IMR-90 (cell line): ENCODE measurements around the gene TTC21B. TPM values are rescaled to one million over a fixed set of nuclear protein-coding genes. Genes with fewer than 3 reads are reported as not detected.

Experiments
- ATAC-seq: fragments of 200-7000 bp; cut with Tn5 transposase; 2 replicates; pipeline ENCODE4 v1.9.1; 2020; ENCODE audit warnings: low read depth, mild to moderate bottlenecking, moderate library complexity
- BruUV-seq: library from RNA; stranded (reverse); fragments of 400-500 nt; replicated peaks from 2 replicates; lab custom pipeline; 2021; lab: Mats Ljungman, UMichigan
- CTCF ChIA-PET: fragments of 300-600 bp; formaldehyde crosslinking; extraction: SDS; loops from one replicate; lab custom pipeline; 2021; ENCODE audit warnings: antibody characterized with exemption; lab: Yijun Ruan, JAX
- POLR2A ChIA-PET: fragments of 300-600 bp; sonication (Branson Sonifier 250); formaldehyde crosslinking; loops from one replicate; lab custom pipeline; 2022; ENCODE audit warnings: antibody characterized with exemption; ENCODE audit not compliant: unreplicated experiment; lab: Charles Lee
- DNase-seq: peaks from one replicate; pipeline ENCODE4 v3.0.0; 2013
- H2AFZ ChIP-seq: replicated peaks from 2 replicates; pipeline ENCODE3; 2013; ENCODE audit warnings: low read length, mild to moderate bottlenecking; ENCODE audit not compliant: poor library complexity
- H2AK5ac ChIP-seq: 2 replicates; pipeline ENCODE4 v1.6.1; 2013; ENCODE audit warnings: low read depth, low read length, inconsistent platforms
- H2AK9ac ChIP-seq: replicated peaks from 2 replicates; pipeline ENCODE3; 2013; ENCODE audit warnings: mild to moderate bottlenecking, low read depth, low read length, moderate library complexity; ENCODE audit not compliant: poor library complexity
- H2BK120ac ChIP-seq: 2 replicates; pipeline ENCODE4 v1.6.1; 2013; ENCODE audit warnings: low read depth, low read length, inconsistent platforms
- H2BK15ac ChIP-seq: 3 replicates; pipeline ENCODE4 v1.6.1; 2013; ENCODE audit warnings: low read depth, low read length, inconsistent platforms
- H2BK20ac ChIP-seq: 2 replicates; pipeline ENCODE4 v1.6.1; 2013; ENCODE audit warnings: low read depth, mild to moderate bottlenecking, inconsistent platforms, low read length, moderate library complexity
- H2BK5ac ChIP-seq: 2 replicates; pipeline ENCODE4 v1.6.1; 2013; ENCODE audit warnings: mild to moderate bottlenecking, low read depth, low read length, inconsistent platforms; ENCODE audit not compliant: poor library complexity, severe bottlenecking
- H3K14ac ChIP-seq: replicated peaks from 2 replicates; pipeline ENCODE4 v1.6.1; 2013; ENCODE audit warnings: low read depth, low read length, inconsistent platforms
- H3K18ac ChIP-seq: 2 replicates; pipeline ENCODE4 v1.6.1; 2013; ENCODE audit warnings: low read depth, low read length, control low read depth
- H3K23ac ChIP-seq: 2 replicates; pipeline ENCODE4 v1.6.1; 2013; ENCODE audit warnings: low read depth, low read length, inconsistent platforms
- H3K27ac ChIP-seq: 2 replicates; pipeline ENCODE4 v1.5.1; 2013; ENCODE audit warnings: mild to moderate bottlenecking, control low read depth, low read length; ENCODE audit not compliant: insufficient read depth
- H3K27me3 ChIP-seq: 2 replicates; pipeline ENCODE4 v1.6.1; 2013; ENCODE audit warnings: low read length; ENCODE audit not compliant: control insufficient read depth, insufficient read depth
- H3K36me3 ChIP-seq: 2 replicates; pipeline ENCODE4 v1.6.1; 2013; ENCODE audit warnings: low read length, mixed read lengths; ENCODE audit not compliant: control insufficient read depth, insufficient read depth
- H3K4ac ChIP-seq: 2 replicates; pipeline ENCODE4 v1.6.1; 2013; ENCODE audit warnings: low read depth, low read length, inconsistent platforms
- H3K4me1 ChIP-seq: 2 replicates; pipeline ENCODE4 v1.6.1; 2013; ENCODE audit warnings: low read length, mixed read lengths; ENCODE audit not compliant: control insufficient read depth, insufficient read depth
- H3K4me2 ChIP-seq: 2 replicates; pipeline ENCODE4 v1.6.1; 2013; ENCODE audit warnings: low read depth, mild to moderate bottlenecking, control low read depth, low read length, moderate library complexity
- H3K4me3 ChIP-seq: 2 replicates; pipeline ENCODE4 v1.5.1; 2013; ENCODE audit warnings: low read depth, mild to moderate bottlenecking, control low read depth, low read length, moderate library complexity; ENCODE audit not compliant: insufficient read depth
- H3K56ac ChIP-seq: 2 replicates; pipeline ENCODE4 v1.6.1; 2013; ENCODE audit warnings: low read length, inconsistent platforms; ENCODE audit not compliant: insufficient read depth; ENCODE audit errors: extremely low read depth
- H3K79me1 ChIP-seq, 2 experiments: 2 replicates each; pipeline ENCODE4 v1.6.1; 2013; ENCODE audit warnings: low read length in 2 of 2, inconsistent platforms in 1 of 2, low read depth in 1 of 2
- H3K9ac ChIP-seq: 2 replicates; pipeline ENCODE4 v1.6.1; 2013; ENCODE audit warnings: low read depth, low read length, control low read depth
- H3K9me1 ChIP-seq: 2 replicates; pipeline ENCODE4 v1.6.1; 2013; ENCODE audit warnings: low read length, inconsistent platforms; ENCODE audit not compliant: insufficient read depth
- H3K9me3 ChIP-seq: 2 replicates; pipeline ENCODE4 v1.6.1; 2013; ENCODE audit warnings: low read length; ENCODE audit not compliant: control insufficient read depth, insufficient read depth
- H4K20me1 ChIP-seq: 2 replicates; pipeline ENCODE4 v1.6.1; 2013; ENCODE audit warnings: low read length, inconsistent platforms; ENCODE audit not compliant: insufficient read depth
- H4K5ac ChIP-seq: 2 replicates; pipeline ENCODE4 v1.6.1; 2013; ENCODE audit warnings: mild to moderate bottlenecking, low read depth, low read length, control low read depth
- H4K8ac ChIP-seq, 2 experiments: 2 replicates each; pipeline ENCODE4 v1.6.1; 2013; ENCODE audit warnings: low read depth in 2 of 2, low read length in 2 of 2, control low read depth in 1 of 2, inconsistent platforms in 1 of 2
- H4K91ac ChIP-seq: 2 replicates; pipeline ENCODE4 v1.6.1; 2013; ENCODE audit warnings: low read depth, low read length, inconsistent platforms; ENCODE audit not compliant: insufficient read depth
- BHLHE40 ChIP-seq: fragments of 150-350 bp; IDR thresholded peaks from 2 replicates; pipeline ENCODE4 v1.6.1; 2016; ENCODE audit warnings: mild to moderate bottlenecking, low read depth, low read length
- CEBPB ChIP-seq: IDR thresholded peaks from 2 replicates; pipeline ENCODE4 v1.6.1; 2012; ENCODE audit warnings: low read depth, low read length, improper control_type of control experiment
- CHD1 ChIP-seq: IDR thresholded peaks from 2 replicates; pipeline ENCODE4 v1.6.1; 2012; ENCODE audit warnings: low read depth, low read length, improper control_type of control experiment
- CTCF ChIP-seq: conservative IDR thresholded peaks from 2 replicates; pipeline ENCODE4 v1.5.1; 2012; ENCODE audit warnings: mild to moderate bottlenecking, low read depth, low read length, improper control_type of control experiment
- FOS ChIP-seq: fragments of 150-350 bp; IDR thresholded peaks from 2 replicates; pipeline ENCODE4 v1.6.1; 2016; ENCODE audit warnings: low read depth, low read length
- MAFK ChIP-seq: IDR thresholded peaks from 2 replicates; pipeline ENCODE4 v1.6.1; 2012; ENCODE audit warnings: low read depth, low read length, improper control_type of control experiment
- MAZ ChIP-seq: IDR thresholded peaks from 2 replicates; pipeline ENCODE4 v1.6.1; 2012; ENCODE audit warnings: low read depth, mild to moderate bottlenecking, low read length, improper control_type of control experiment, moderate library complexity, borderline replicate concordance
- MXI1 ChIP-seq: IDR thresholded peaks from 2 replicates; pipeline ENCODE4 v1.6.1; 2012; ENCODE audit warnings: low read depth, mild to moderate bottlenecking, low read length, moderate library complexity, borderline replicate concordance
- NFE2L2 ChIP-seq: fragments of 150-350 bp; IDR thresholded peaks from 2 replicates; pipeline ENCODE4 v1.6.1; 2016; ENCODE audit warnings: low read depth, mild to moderate bottlenecking, low read length
- RAD21 ChIP-seq: IDR thresholded peaks from 2 replicates; pipeline ENCODE4 v1.6.1; 2012; ENCODE audit warnings: low read length, improper control_type of control experiment
- RFX5 ChIP-seq: IDR thresholded peaks from 2 replicates; pipeline ENCODE4 v1.8.0; 2012; ENCODE audit warnings: low read depth, mild to moderate bottlenecking, low read length, moderate library complexity
- SMC3 ChIP-seq: fragments of 150-350 bp; IDR thresholded peaks from 2 replicates; pipeline ENCODE4 v1.6.1; 2016; ENCODE audit warnings: low read depth, mild to moderate bottlenecking, antibody characterized with exemption, low read length, moderate library complexity
- WGBS, 2 experiments: methylation state at CpG; one replicate each; pipeline versions ENCODE4 v1.1.5 to v1.1.7; 2013; ENCODE audit warnings: missing lambda C conversion rate in 2 of 2; ENCODE audit not compliant: insufficient read length in 1 of 2; ENCODE audit errors: extremely low coverage in 2 of 2; 5-methylcytosine and 5-hydroxymethylcytosine counted together
- dilution Hi-C: fragments of 300-500 bp; cut with HindIII; formaldehyde crosslinking; loops from one replicate; pipeline ENCODE4 v1.14.3; 2018; ENCODE audit warnings: low sequenced_read_pairs; ENCODE audit not compliant: unreplicated experiment
- in situ Hi-C: fragments of 300-500 bp; cut with MboI; formaldehyde crosslinking; loops from 3 replicates; pipeline ENCODE4 v1.14.3; 2019; ENCODE audit warnings: low sequenced_read_pairs, inconsistent platforms, mixed read lengths
- intact Hi-C: fragments of 100-400 bp; cut with micrococcal nuclease; formaldehyde crosslinking; loops from 2 replicates; pipeline ENCODE4 v1.10.0; 2022
- polyA plus RNA-seq, 3 experiments: library from polyadenylated mRNA; depleted of rRNA; stranded (reverse); fragments of >200 nt; gene quantifications; 2 replicates each; pipeline ENCODE4 v1.2.3, GENCODE V29; 2012; ENCODE audit warnings: low replicate concordance in 1 of 3
- total RNA-seq: library from RNA; depleted of rRNA; stranded (reverse); fragments of >200 nt; gene quantifications from 2 replicates; pipeline ENCODE4 v1.2.3, GENCODE V29; 2012
- TF ChIP-seq, protein P1 (sequence below): fragments of 150-350 bp; IDR thresholded peaks from 2 replicates; pipeline ENCODE4 v1.6.1; 2016; ENCODE audit warnings: low read depth, mild to moderate bottlenecking, low read length, moderate library complexity, borderline replicate concordance
- TF ChIP-seq, protein P2 (sequence below): fragments of 150-350 bp; IDR thresholded peaks from 2 replicates; pipeline ENCODE4 v1.6.1; 2017; ENCODE audit warnings: mild to moderate bottlenecking, antibody characterized with exemption, low read length, low read depth

The TTC21B gene
- total and polyA plus RNA-seq, 2 of the 4 experiments (the other 2 are of a cell fraction), result 8.0 to 17.2 TPM

DNA sequence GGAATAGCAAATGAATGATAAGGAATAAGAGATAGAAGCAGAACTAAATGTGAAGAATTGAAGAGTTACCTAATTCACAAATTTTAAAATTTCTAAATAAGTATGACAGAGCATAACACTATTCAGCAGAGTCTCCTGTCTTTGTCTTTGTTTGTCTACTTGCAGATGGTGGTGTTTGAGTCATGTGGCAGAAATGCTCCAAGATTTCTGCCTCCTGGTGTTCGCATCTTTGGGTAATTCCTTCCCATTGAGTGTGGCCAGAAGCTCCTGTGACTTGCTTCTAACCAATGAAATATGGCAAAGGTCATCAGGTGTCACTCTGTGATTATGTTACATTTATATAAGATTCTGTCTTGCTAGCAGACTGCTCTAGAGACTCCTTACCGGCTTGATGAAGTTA is 114.0 kb downstream of the TTC21B start:
- dilution Hi-C loops, result no loop called here
- intact Hi-C loops, result no loop called here
- Histone ChIP-seq H2AFZ (no peak overlapping the region), H4K91ac (no peak overlapping the region), H3K79me1 (no peaks in the 10 kb centered on the region), H2BK15ac (no peak overlapping the region), H2BK20ac (no peak overlapping the region), H3K4me3 (no peak overlapping the region), H4K20me1 (no peaks in the 10 kb centered on the region), H3K9ac (no peak overlapping the region), H4K5ac (no peak overlapping the region), H3K27ac (no peak overlapping the region), H2BK120ac (no peak overlapping the region), H3K27me3 (no peaks in the 10 kb centered on the region), H3K4ac (no peak overlapping the region), H3K9me1 (0 out of 2 replicates have a peak, but pooled peaks cover 2% of the 10 kb centered on the region), H3K18ac (no peak overlapping the region), H3K14ac (no peak overlapping the region), H3K23ac (no peak overlapping the region), H3K9me3 (no peaks in the 10 kb centered on the region), H3K4me1 (peaks cover 2% of the 10 kb centered on the region; the same call in 1 of the 2 replicates), H3K4me2 (no peak overlapping the region), H2AK9ac (no peak overlapping the region), H2BK5ac (no peak overlapping the region), H2AK5ac (no peak overlapping the region), H3K56ac (no peak overlapping the region), H3K36me3 (no peaks in the 10 kb centered on the region), H4K8ac (no peak overlapping the region)
- peak; percentile 81 for DNase-seq
- no CpG with 5 or more reads among the region's 2 CpGs for WGBS, 2 experiments
- in situ Hi-C loops, result no loop called here
- no TSS peak for BruUV-seq
- ChIA-PET POLR2A (no interaction called here), CTCF (interaction anchor here (0.5 to 0.9 kb wide), 2 partner anchors 35 to 546 kb away, joined by 4 to 6 read pairs; no protein-coding TSS in a partner anchor)
- ATAC-seq, result peak; percentile 79
- TF ChIP-seq CTCF, result peak; percentile 21; the same call in 1 of the 2 replicates
- no peak for TF ChIP-seq NFE2L2
- no peak for TF ChIP-seq CHD1
- no peak for TF ChIP-seq MXI1
- no peak for TF ChIP-seq MAFK
- no peak for TF ChIP-seq MAZ
- no peak for TF ChIP-seq BHLHE40
- no peak for TF ChIP-seq RFX5
- no peak for TF ChIP-seq SMC3
- no peak for TF ChIP-seq CEBPB
- no peak; the same call in 1 of the 2 replicates for TF ChIP-seq RAD21
- TF ChIP-seq, protein P1, sequence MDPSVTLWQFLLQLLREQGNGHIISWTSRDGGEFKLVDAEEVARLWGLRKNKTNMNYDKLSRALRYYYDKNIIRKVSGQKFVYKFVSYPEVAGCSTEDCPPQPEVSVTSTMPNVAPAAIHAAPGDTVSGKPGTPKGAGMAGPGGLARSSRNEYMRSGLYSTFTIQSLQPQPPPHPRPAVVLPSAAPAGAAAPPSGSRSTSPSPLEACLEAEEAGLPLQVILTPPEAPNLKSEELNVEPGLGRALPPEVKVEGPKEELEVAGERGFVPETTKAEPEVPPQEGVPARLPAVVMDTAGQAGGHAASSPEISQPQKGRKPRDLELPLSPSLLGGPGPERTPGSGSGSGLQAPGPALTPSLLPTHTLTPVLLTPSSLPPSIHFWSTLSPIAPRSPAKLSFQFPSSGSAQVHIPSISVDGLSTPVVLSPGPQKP, result no peak
- no peak for TF ChIP-seq FOS
- TF ChIP-seq, protein P2, sequence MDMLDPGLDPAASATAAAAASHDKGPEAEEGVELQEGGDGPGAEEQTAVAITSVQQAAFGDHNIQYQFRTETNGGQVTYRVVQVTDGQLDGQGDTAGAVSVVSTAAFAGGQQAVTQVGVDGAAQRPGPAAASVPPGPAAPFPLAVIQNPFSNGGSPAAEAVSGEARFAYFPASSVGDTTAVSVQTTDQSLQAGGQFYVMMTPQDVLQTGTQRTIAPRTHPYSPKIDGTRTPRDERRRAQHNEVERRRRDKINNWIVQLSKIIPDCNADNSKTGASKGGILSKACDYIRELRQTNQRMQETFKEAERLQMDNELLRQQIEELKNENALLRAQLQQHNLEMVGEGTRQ, result peak; percentile 23; the same call in 1 of the 2 replicates
